HEK293 (cell line): ENCODE results near the gene IL36B.

Experiments
- CTCF ChIA-PET: fragments of 350-600 bp; formaldehyde crosslinking; extraction: SDS; loops from one replicate; lab custom pipeline; 2021; ENCODE audit warnings: antibody characterized with exemption; lab: Yijun Ruan, JAX
- POLR2A ChIA-PET: fragments of 300-600 bp; formaldehyde crosslinking; extraction: SDS; loops from one replicate; lab custom pipeline; 2020; ENCODE audit warnings: antibody characterized with exemption, inconsistent platforms; lab: Yijun Ruan, JAX
- H3K27ac ChIP-seq: fragments of 200-500 bp; sonication (Bioruptor generic); 2 replicates; pipeline ENCODE4 v1.5.1; 2014; ENCODE audit warnings: low read depth, low read length, control low read depth, inconsistent platforms; ENCODE audit errors: extremely low read depth
- H3K36me3 ChIP-seq, 2 experiments: fragments of 200-500 bp in 1 of 2; sonication (Bioruptor generic) in 1 of 2; 1 replicate in 1 of 2; 2 replicates in 1 of 2; pipeline ENCODE4 v1.5.1; 2014 to 2017; ENCODE audit warnings: inconsistent platforms in 2 of 2, low read length in 2 of 2; ENCODE audit not compliant: control insufficient read depth in 2 of 2, insufficient read depth in 1 of 2
- H3K4me1 ChIP-seq: fragments of 200-500 bp; sonication (Bioruptor generic); 2 replicates; pipeline ENCODE4 v1.5.1; 2014; ENCODE audit warnings: mild to moderate bottlenecking, low read length, inconsistent platforms; ENCODE audit not compliant: control insufficient read depth, insufficient read depth
- H3K4me3 ChIP-seq: 2 replicates; pipeline ENCODE4 v1.5.1; 2011; ENCODE audit warnings: low read depth, mild to moderate bottlenecking, control low read depth, low read length, moderate library complexity
- H3K9me3 ChIP-seq: fragments of 200-500 bp; sonication (Bioruptor generic); 2 replicates; pipeline ENCODE4 v1.5.1; 2014; ENCODE audit warnings: low read depth, low read length, inconsistent platforms; ENCODE audit not compliant: control insufficient read depth, insufficient read depth
- ATF2 ChIP-seq: fragments of 450-650 bp; formaldehyde crosslinking; IDR thresholded peaks from 2 replicates; pipeline ENCODE4 v1.5.1; 2016; ENCODE audit warnings: missing biosample characterization, missing genetic modification characterization, low read depth
- HOXA7 ChIP-seq: sonication (generic); formaldehyde crosslinking; IDR thresholded peaks from 2 replicates; pipeline ENCODE4 v1.8.1; 2022; ENCODE audit warnings: missing genetic modification reagents, borderline replicate concordance
- HOXC10 ChIP-seq: sonication (generic); formaldehyde crosslinking; IDR thresholded peaks from 2 replicates; pipeline ENCODE4 v1.8.1; 2023; ENCODE audit warnings: mild to moderate bottlenecking, missing genetic modification reagents
- KLF7 ChIP-seq: fragments of 450-650 bp; formaldehyde crosslinking; IDR thresholded peaks from 2 replicates; pipeline ENCODE4 v1.5.1; 2016; ENCODE audit warnings: missing biosample characterization, missing genetic modification characterization, borderline replicate concordance
- MEIS1 ChIP-seq: sonication (generic); formaldehyde crosslinking; IDR thresholded peaks from 2 replicates; pipeline ENCODE4 v1.8.1; 2022; ENCODE audit warnings: missing genetic modification reagents, mild to moderate bottlenecking, borderline replicate concordance
- PRDM4 ChIP-seq: fragments of 450-650 bp; formaldehyde crosslinking; IDR thresholded peaks from 2 replicates; pipeline ENCODE4 v1.5.1; 2017; ENCODE audit warnings: missing biosample characterization, missing genetic modification characterization
- TRIM28 ChIP-seq: IDR thresholded peaks from 2 replicates; pipeline ENCODE4 v1.6.1; 2011; ENCODE audit warnings: low read length, control low read depth, borderline replicate concordance
- ZBTB21 ChIP-seq: fragments of 450-650 bp; formaldehyde crosslinking; IDR thresholded peaks from 2 replicates; pipeline ENCODE4 v1.5.1; 2017; ENCODE audit warnings: missing biosample characterization, missing genetic modification characterization
- ZNF138 ChIP-seq: fragments of 450-650 bp; formaldehyde crosslinking; IDR thresholded peaks from 2 replicates; pipeline ENCODE4 v1.5.1; 2016; ENCODE audit warnings: missing biosample characterization, missing genetic modification characterization, borderline replicate concordance
- ZNF221 ChIP-seq: fragments of 450-650 bp; formaldehyde crosslinking; IDR thresholded peaks from 2 replicates; pipeline ENCODE4 v1.5.1; 2017; ENCODE audit warnings: missing biosample characterization, missing genetic modification characterization, borderline replicate concordance
- ZNF248 ChIP-seq: fragments of 450-650 bp; formaldehyde crosslinking; IDR thresholded peaks from 2 replicates; pipeline ENCODE4 v1.5.1; 2017; ENCODE audit warnings: missing biosample characterization, missing genetic modification characterization
- ZNF341 ChIP-seq: fragments of 450-650 bp; formaldehyde crosslinking; IDR thresholded peaks from 2 replicates; pipeline ENCODE4; 2016; ENCODE audit warnings: low read depth, missing biosample characterization, missing genetic modification characterization
- ZNF350 ChIP-seq: fragments of 450-650 bp; formaldehyde crosslinking; IDR thresholded peaks from 2 replicates; pipeline ENCODE4 v1.5.0; 2017; ENCODE audit warnings: missing biosample characterization, mild to moderate bottlenecking, missing genetic modification characterization
- ZNF362 ChIP-seq: fragments of 450-650 bp; formaldehyde crosslinking; IDR thresholded peaks from 2 replicates; pipeline ENCODE4 v1.5.1; 2016; ENCODE audit warnings: missing biosample characterization, missing genetic modification characterization
- ZNF513 ChIP-seq: fragments of 450-650 bp; IDR thresholded peaks from 2 replicates; pipeline ENCODE4 v1.5.1; 2018; ENCODE audit warnings: missing biosample characterization, missing genetic modification characterization
- ZNF561 ChIP-seq: fragments of 450-650 bp; IDR thresholded peaks from 2 replicates; pipeline ENCODE4 v1.5.1; 2018; ENCODE audit warnings: missing biosample characterization, missing genetic modification characterization, borderline replicate concordance
- ZNF626 ChIP-seq: fragments of 450-650 bp; sonication (Bioruptor Pico); formaldehyde crosslinking; IDR thresholded peaks from 2 replicates; pipeline ENCODE4 v1.5.1; 2018; ENCODE audit warnings: missing biosample characterization, missing genetic modification characterization, inconsistent platforms
- ZNF664 ChIP-seq: fragments of 450-650 bp; formaldehyde crosslinking; IDR thresholded peaks from 2 replicates; pipeline ENCODE4 v1.5.1; 2016; ENCODE audit warnings: missing biosample characterization, missing genetic modification characterization
- TF ChIP-seq, protein P1 (sequence below): fragments of 450-650 bp; formaldehyde crosslinking; IDR thresholded peaks from 2 replicates; pipeline ENCODE4 v1.5.1; 2016; ENCODE audit warnings: missing biosample characterization, missing genetic modification characterization
- TF ChIP-seq, protein P2 (sequence below): fragments of 450-650 bp; formaldehyde crosslinking; conservative IDR thresholded peaks from 2 replicates; pipeline ENCODE4 v1.5.1; 2016; ENCODE audit warnings: low read depth, missing biosample characterization, missing genetic modification characterization

Gene IL36B

DNA sequence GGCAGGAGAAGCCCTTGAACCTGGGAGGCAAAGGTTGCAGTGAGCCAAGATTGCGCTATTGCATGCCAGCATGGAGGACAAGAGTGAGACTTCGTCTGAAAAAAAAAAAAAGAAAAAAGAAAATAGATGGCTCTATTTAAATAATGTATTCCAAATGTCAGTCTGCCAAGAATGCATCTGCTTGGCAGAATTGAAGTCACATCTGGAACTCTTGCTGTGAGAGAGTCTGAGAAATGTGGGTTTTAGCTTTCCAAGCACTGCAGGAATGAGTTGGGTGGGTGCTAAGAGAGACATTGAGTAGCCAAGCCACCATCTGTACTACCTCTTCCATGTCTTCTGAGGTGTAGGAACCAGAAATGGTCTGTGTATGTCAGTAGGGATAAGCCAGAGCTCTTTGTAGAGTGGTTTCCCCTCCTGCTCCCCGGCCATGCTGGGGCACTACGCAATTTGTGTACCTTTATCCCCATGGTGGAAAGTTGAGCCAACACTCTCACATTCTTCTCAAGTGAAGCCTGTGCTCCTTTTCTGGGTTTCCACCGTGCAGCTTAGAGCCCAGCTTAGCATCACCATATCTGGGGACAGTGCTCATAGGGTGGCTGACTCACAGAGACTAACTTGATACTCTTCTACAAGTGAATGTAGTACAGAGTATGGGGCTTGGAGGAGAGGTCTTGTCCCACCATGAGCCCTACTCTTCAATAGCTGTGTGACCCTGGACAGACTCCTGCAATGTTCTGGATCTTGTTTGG lies 40.4 kb upstream of the IL36B start:
- H3K4me3 ChIP-seq = no peak overlapping the region
- CTCF ChIA-PET = interaction anchor here (0.7 to 1.5 kb wide), 4 partner anchors 8 to 132 kb away, joined by 4 to 10 read pairs (median 6); no protein-coding TSS in a partner anchor
- H3K27ac ChIP-seq = no peak overlapping the region
- no peaks in the 10 kb centered on the region for H3K9me3 ChIP-seq
- no peaks in the 10 kb centered on the region for H3K36me3 ChIP-seq
- H3K4me1 ChIP-seq = no peaks in the 10 kb centered on the region
- POLR2A ChIA-PET = no interaction called here
- TF ChIP-seq ATF2 (tag by site-specific recombination) (no peak), ZNF513 (tag by site-specific recombination) (no peak), ZNF664 (tag by site-specific recombination) (no peak)
- TF ChIP-seq, protein P1, sequence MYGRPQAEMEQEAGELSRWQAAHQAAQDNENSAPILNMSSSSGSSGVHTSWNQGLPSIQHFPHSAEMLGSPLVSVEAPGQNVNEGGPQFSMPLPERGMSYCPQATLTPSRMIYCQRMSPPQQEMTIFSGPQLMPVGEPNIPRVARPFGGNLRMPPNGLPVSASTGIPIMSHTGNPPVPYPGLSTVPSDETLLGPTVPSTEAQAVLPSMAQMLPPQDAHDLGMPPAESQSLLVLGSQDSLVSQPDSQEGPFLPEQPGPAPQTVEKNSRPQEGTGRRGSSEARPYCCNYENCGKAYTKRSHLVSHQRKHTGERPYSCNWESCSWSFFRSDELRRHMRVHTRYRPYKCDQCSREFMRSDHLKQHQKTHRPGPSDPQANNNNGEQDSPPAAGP (tag by site-specific recombination) = no peak
- TF ChIP-seq, protein P2, sequence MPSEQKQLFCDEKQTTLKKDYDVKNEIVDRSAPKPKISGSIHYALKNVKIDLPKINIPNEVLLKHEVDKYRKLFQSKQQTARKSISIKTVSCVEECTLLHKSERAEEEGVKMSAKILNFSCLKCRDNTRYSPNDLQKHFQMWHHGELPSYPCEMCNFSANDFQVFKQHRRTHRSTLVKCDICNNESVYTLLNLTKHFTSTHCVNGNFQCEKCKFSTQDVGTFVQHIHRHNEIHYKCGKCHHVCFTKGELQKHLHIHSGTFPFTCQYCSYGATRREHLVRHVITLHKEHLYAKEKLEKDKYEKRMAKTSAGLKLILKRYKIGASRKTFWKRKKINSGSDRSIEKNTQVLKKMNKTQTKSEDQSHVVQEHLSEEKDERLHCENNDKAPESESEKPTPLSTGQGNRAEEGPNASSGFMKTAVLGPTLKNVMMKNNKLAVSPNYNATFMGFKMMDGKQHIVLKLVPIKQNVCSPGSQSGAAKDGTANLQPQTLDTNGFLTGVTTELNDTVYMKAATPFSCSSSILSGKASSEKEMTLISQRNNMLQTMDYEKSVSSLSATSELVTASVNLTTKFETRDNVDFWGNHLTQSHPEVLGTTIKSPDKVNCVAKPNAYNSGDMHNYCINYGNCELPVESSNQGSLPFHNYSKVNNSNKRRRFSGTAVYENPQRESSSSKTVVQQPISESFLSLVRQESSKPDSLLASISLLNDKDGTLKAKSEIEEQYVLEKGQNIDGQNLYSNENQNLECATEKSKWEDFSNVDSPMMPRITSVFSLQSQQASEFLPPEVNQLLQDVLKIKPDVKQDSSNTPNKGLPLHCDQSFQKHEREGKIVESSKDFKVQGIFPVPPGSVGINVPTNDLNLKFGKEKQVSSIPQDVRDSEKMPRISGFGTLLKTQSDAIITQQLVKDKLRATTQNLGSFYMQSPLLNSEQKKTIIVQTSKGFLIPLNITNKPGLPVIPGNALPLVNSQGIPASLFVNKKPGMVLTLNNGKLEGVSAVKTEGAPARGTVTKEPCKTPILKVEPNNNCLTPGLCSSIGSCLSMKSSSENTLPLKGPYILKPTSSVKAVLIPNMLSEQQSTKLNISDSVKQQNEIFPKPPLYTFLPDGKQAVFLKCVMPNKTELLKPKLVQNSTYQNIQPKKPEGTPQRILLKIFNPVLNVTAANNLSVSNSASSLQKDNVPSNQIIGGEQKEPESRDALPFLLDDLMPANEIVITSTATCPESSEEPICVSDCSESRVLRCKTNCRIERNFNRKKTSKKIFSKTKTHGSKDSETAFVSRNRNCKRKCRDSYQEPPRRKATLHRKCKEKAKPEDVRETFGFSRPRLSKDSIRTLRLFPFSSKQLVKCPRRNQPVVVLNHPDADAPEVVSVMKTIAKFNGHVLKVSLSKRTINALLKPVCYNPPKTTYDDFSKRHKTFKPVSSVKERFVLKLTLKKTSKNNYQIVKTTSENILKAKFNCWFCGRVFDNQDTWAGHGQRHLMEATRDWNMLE = no peak

- no peaks in the 10 kb centered on the region for H3K36me3 ChIP-seq
- CTCF ChIA-PET = interaction anchor here (0.7 to 1.6 kb wide), 2 partner anchors 13 to 47 kb away, joined by 3 to 4 read pairs; no protein-coding TSS in a partner anchor
- POLR2A ChIA-PET = interaction anchor here (0.6 kb wide), 1 partner anchor 81 kb away, joined by 3 read pairs; no protein-coding TSS in a partner anchor
- H3K27ac ChIP-seq = no peak overlapping the region
- H3K4me3 ChIP-seq = no peak overlapping the region
- no peaks in the 10 kb centered on the region for H3K4me1 ChIP-seq
- no peaks in the 10 kb centered on the region for H3K9me3 ChIP-seq
- TF ChIP-seq ZNF341 (no peak), PRDM4 (no peak), ZNF350 (tag by site-specific recombination) (no peak), ZNF138 (tag by site-specific recombination) (no peak), ZNF221 (tag by site-specific recombination) (no peak), ZNF561 (no peak), ZBTB21 (tag by site-specific recombination) (no peak), KLF7 (no peak), ZNF248 (tag by site-specific recombination) (no peak), HOXA7 (CRISPR knock-in tag) (no peak), TRIM28 (no peak), ZNF626 (no peak), ZNF362 (tag by site-specific recombination) (no peak), HOXC10 (no peak), MEIS1 (CRISPR knock-in tag) (no peak)
Measured at GRCh38 chr2:113091231-113091896, 38.7 kb upstream of the IL36B start.
